Type B pancreatic cell (in vitro differentiated cells): Measurements from ENCODE around the gene CCR3. TPM values are rescaled to one million over a fixed set of nuclear protein-coding genes. Genes with fewer than 3 reads are reported as not detected.

Experiments
- DNase-seq: peaks from one replicate; pipeline ENCODE4 v3.0.0; 2021; ENCODE audit warnings: mixed read lengths; ENCODE audit not compliant: unreplicated experiment; ENCODE audit errors: extremely low spot score
- H3K27ac Mint-ChIP-seq: 2 replicates; pipeline ENCODE4 v1.8.0; 2021; ENCODE audit warnings: mild to moderate bottlenecking, mixed read lengths
- H3K27me3 Mint-ChIP-seq: 2 replicates; pipeline ENCODE4 v1.8.0; 2021; ENCODE audit warnings: mixed read lengths
- H3K36me3 Mint-ChIP-seq: 2 replicates; pipeline ENCODE4 v1.8.0; 2021; ENCODE audit warnings: mixed read lengths
- H3K4me1 Mint-ChIP-seq: one replicate; pipeline ENCODE4 v1.8.0; 2021; ENCODE audit warnings: mixed read lengths; ENCODE audit not compliant: unreplicated experiment
- H3K4me3 Mint-ChIP-seq: 2 replicates; pipeline ENCODE4 v1.8.0; 2021; ENCODE audit warnings: mild to moderate bottlenecking, mixed read lengths
- H3K9me3 Mint-ChIP-seq: 2 replicates; pipeline ENCODE4 v1.8.0; 2021; ENCODE audit warnings: mixed read lengths
- CTCF ChIP-seq: fragments of 200-600 bp; sonication (generic); conservative IDR thresholded peaks from 2 replicates; pipeline ENCODE4 v1.5.0; 2021; ENCODE audit warnings: antibody characterized with exemption, mild to moderate bottlenecking
- long read RNA-seq: library from polyadenylated mRNA; unstranded; transcript quantifications from one replicate; pipeline ENCODE4 v2.0.0, GENCODE V29; 2020
- total RNA-seq: library from RNA; stranded (reverse); gene quantifications from 2 replicates; pipeline ENCODE4 v1.2.1, GENCODE V29; 2021; ENCODE audit warnings: low replicate concordance

The CCR3 gene
- total RNA-seq: 0.14 TPM in 1 of 2 replicates, not detected in the other
- long read RNA-seq, partial matches to known transcripts: 0 of 6 reads
- long read RNA-seq, other reads (novel, unspliced or antisense): 5 of 6 reads

- no peak within 1 kb of the TSS for H3K4me3 Mint-ChIP-seq
- peaks cover 38% of the 10 kb centered on the region for H3K27me3 Mint-ChIP-seq
- no peaks in the 10 kb centered on the region for H3K36me3 Mint-ChIP-seq
- no peaks in the 10 kb centered on the region for H3K9me3 Mint-ChIP-seq
- H3K4me1 Mint-ChIP-seq: no peaks in the 10 kb centered on the region
- TF ChIP-seq CTCF: no peak
- no peak within 1 kb of the TSS for H3K27ac Mint-ChIP-seq
- no peak for DNase-seq
These were observed at the start of gene CCR3 for GRCh38 chr3:46242120-46242519. Gene CCR3 (plus strand): TSS chr3:46242460. CDS start chr3:46265159, 22,699 bp downstream.

GRCh38 chr3:46192939-46193338 is 49.3 kb upstream of the CCR3 start:
- H3K27me3 Mint-ChIP-seq: no peaks in the 10 kb centered on the region
- no peak overlapping the region for H3K27ac Mint-ChIP-seq
- H3K4me1 Mint-ChIP-seq: no peaks in the 10 kb centered on the region
- no peak for TF ChIP-seq CTCF
- peaks cover 5% of the 10 kb centered on the region for H3K9me3 Mint-ChIP-seq
- no peaks in the 10 kb centered on the region for H3K36me3 Mint-ChIP-seq
- no peak overlapping the region for H3K4me3 Mint-ChIP-seq
- DNase-seq: no peak

GRCh38 chr3:46193436-46193835 is 48.8 kb upstream of the CCR3 start:
- TF ChIP-seq CTCF: no peak
- no peaks in the 10 kb centered on the region for H3K4me1 Mint-ChIP-seq
- no peak overlapping the region for H3K27ac Mint-ChIP-seq
- no peaks in the 10 kb centered on the region for H3K36me3 Mint-ChIP-seq
- H3K27me3 Mint-ChIP-seq: no peaks in the 10 kb centered on the region
- peaks cover 5% of the 10 kb centered on the region for H3K9me3 Mint-ChIP-seq
- no peak for DNase-seq
- no peak overlapping the region for H3K4me3 Mint-ChIP-seq

- Mint-ChIP-seq H3K36me3 (no peaks in the 10 kb centered on the region), H3K27ac (no peak overlapping the region), H3K27me3 (no peaks in the 10 kb centered on the region), H3K4me1 (no peaks in the 10 kb centered on the region), H3K9me3 (peaks cover 5% of the 10 kb centered on the region), H3K4me3 (no peak overlapping the region)
- DNase-seq: no peak
- TF ChIP-seq CTCF: no peak
These were observed 47.2 kb upstream of the CCR3 start for GRCh38 chr3:46194868-46195553.

- Mint-ChIP-seq H3K4me1 (no peaks in the 10 kb centered on the region), H3K36me3 (no peaks in the 10 kb centered on the region), H3K9me3 (peaks cover 5% of the 10 kb centered on the region), H3K4me3 (no peak overlapping the region), H3K27ac (no peak overlapping the region), H3K27me3 (no peaks in the 10 kb centered on the region)
- DNase-seq: no peak
- no peak for TF ChIP-seq CTCF
These were observed 45.9 kb upstream of the CCR3 start for GRCh38 chr3:46196261-46196957.
